IPS DF 6.9 (cell line): ENCODE data around the gene ZNF408.
"Not testable (repeated sequence)": the region's sequence is repeated elsewhere in the genome, so short reads cannot be mapped to it uniquely, and the experiment has no call there.

Experiments used
- DNase-seq: peaks from one replicate; pipeline ENCODE4 v3.0.0-alpha.2; 2013; ENCODE audit warnings: low read depth, low spot score
- H3K27ac ChIP-seq: one replicate; pipeline ENCODE4 v1.5.1; 2013; ENCODE audit warnings: low read length, control low read depth
- H3K27me3 ChIP-seq: 2 replicates; pipeline ENCODE4 v1.6.1; 2013; ENCODE audit warnings: mild to moderate bottlenecking, low read length; ENCODE audit not compliant: control insufficient read depth, insufficient read depth
- H3K36me3 ChIP-seq: 2 replicates; pipeline ENCODE4 v1.6.1; 2013; ENCODE audit warnings: low read length; ENCODE audit not compliant: control insufficient read depth, insufficient read depth
- H3K4me1 ChIP-seq: 2 replicates; pipeline ENCODE4 v1.6.1; 2013; ENCODE audit warnings: low read length; ENCODE audit not compliant: control insufficient read depth, insufficient read depth
- H3K4me3 ChIP-seq: 2 replicates; pipeline ENCODE4 v1.5.1; 2013; ENCODE audit warnings: mild to moderate bottlenecking, low read length
- H3K9me3 ChIP-seq: 2 replicates; pipeline ENCODE4 v1.6.1; 2013; ENCODE audit warnings: low read length, inconsistent platforms; ENCODE audit not compliant: control insufficient read depth, insufficient read depth
- WGBS: extraction: QIAGEN DNeasy Blood & Tissue Kit; methylation state at CpG from one replicate; pipeline ENCODE4 v1.1.7; 2013; ENCODE audit warnings: mixed read lengths, missing lambda C conversion rate; ENCODE audit not compliant: insufficient read length, insufficient coverage; 5-methylcytosine and 5-hydroxymethylcytosine counted together

Gene ZNF408

GRCh38 chr11:46696212-46696558 lies 4.6 kb upstream of the ZNF408 start:
- WGBS, result no CpG with 5 or more reads among the region's 11 CpGs
- Histone ChIP-seq H3K9me3 (no peaks in the 10 kb centered on the region), H3K27me3 (no peaks in the 10 kb centered on the region), H3K27ac (no peak overlapping the region), H3K4me3 (no peak overlapping the region), H3K36me3 (peaks cover 4% of the 10 kb centered on the region; the same call in 1 of the 2 replicates), H3K4me1 (no peaks in the 10 kb centered on the region)
- DNase-seq, result no peak

GRCh38 chr11:46697303-46697702 lies 3.5 kb upstream of the ZNF408 start:
- WGBS, result no CpG with 5 or more reads among the region's 3 CpGs
- Histone ChIP-seq H3K36me3 (peaks cover 4% of the 10 kb centered on the region; the same call in 1 of the 2 replicates), H3K9me3 (no peaks in the 10 kb centered on the region), H3K4me1 (no peaks in the 10 kb centered on the region), H3K4me3 (no peak overlapping the region), H3K27ac (no peak overlapping the region), H3K27me3 (no peaks in the 10 kb centered on the region)
- no peak for DNase-seq

- Histone ChIP-seq H3K36me3 (peaks cover 6% of the 10 kb centered on the region; the same call in 1 of the 2 replicates), H3K27me3 (no peaks in the 10 kb centered on the region), H3K4me3 (no peak overlapping the region), H3K9me3 (no peaks in the 10 kb centered on the region), H3K4me1 (no peaks in the 10 kb centered on the region), H3K27ac (no peak overlapping the region)
- no CpG with 5 or more reads among the region's 2 CpGs for WGBS
- no peak for DNase-seq
These were observed 3.1 kb upstream of the ZNF408 start for GRCh38 chr11:46697723-46698122.

GRCh38 chr11:46698597-46698996 lies 2.2 kb upstream of the ZNF408 start:
- no CpG with 5 or more reads among the region's 1 CpG for WGBS
- Histone ChIP-seq H3K27me3 (no peaks in the 10 kb centered on the region), H3K27ac (no peak overlapping the region), H3K36me3 (peaks cover 10% of the 10 kb centered on the region; the same call in 1 of the 2 replicates), H3K4me3 (no peak overlapping the region), H3K4me1 (no peaks in the 10 kb centered on the region), H3K9me3 (no peaks in the 10 kb centered on the region)
- no peak for DNase-seq

- no CpG with 5 or more reads among the region's 29 CpGs for WGBS
- peak overlapping the region; percentile 74 for H3K4me3 ChIP-seq
- no peaks in the 10 kb centered on the region for H3K4me1 ChIP-seq
- H3K27ac ChIP-seq, result no peak overlapping the region
- no peak for DNase-seq
- H3K27me3 ChIP-seq, result no peaks in the 10 kb centered on the region
- no peaks in the 10 kb centered on the region for H3K9me3 ChIP-seq
- peaks cover 25% of the 10 kb centered on the region for H3K36me3 ChIP-seq
These were observed 335 bp downstream of the ZNF408 start for GRCh38 chr11:46701078-46701654.

- no peak for DNase-seq
- Histone ChIP-seq H3K36me3 (peaks cover 25% of the 10 kb centered on the region), H3K4me3 (no peak overlapping the region), H3K9me3 (no peaks in the 10 kb centered on the region), H3K4me1 (no peaks in the 10 kb centered on the region), H3K27me3 (no peaks in the 10 kb centered on the region), H3K27ac (no peak overlapping the region)
- no CpG with 5 or more reads among the region's 31 CpGs for WGBS
These were observed 4.3 kb downstream of the ZNF408 start for GRCh38 chr11:46705070-46705688.

GRCh38 chr11:46706886-46707285 lies 6.1 kb downstream of the ZNF408 start:
- Histone ChIP-seq H3K36me3 (peaks cover 25% of the 10 kb centered on the region), H3K9me3 (no peaks in the 10 kb centered on the region), H3K4me1 (no peaks in the 10 kb centered on the region), H3K27me3 (no peaks in the 10 kb centered on the region), H3K27ac (no peak overlapping the region), H3K4me3 (no peak overlapping the region)
- DNase-seq, result no peak
- no CpG with 5 or more reads among the region's 7 CpGs for WGBS

- peaks cover 16% of the 10 kb centered on the region for H3K36me3 ChIP-seq
- H3K27me3 ChIP-seq, H3K4me1 ChIP-seq, H3K27ac ChIP-seq, H3K9me3 ChIP-seq, DNase-seq, H3K4me3 ChIP-seq: not testable (repeated sequence)
- WGBS, result no CpG with 5 or more reads among the region's 9 CpGs
These were observed 8.5 kb downstream of the ZNF408 start for GRCh38 chr11:46709351-46709750.

- H3K27me3 ChIP-seq, result no peaks in the 10 kb centered on the region
- H3K27ac ChIP-seq, result no peak overlapping the region
- H3K9me3 ChIP-seq, result no peaks in the 10 kb centered on the region
- no peak overlapping the region for H3K4me3 ChIP-seq
- DNase-seq, result no peak
- H3K36me3 ChIP-seq, result peaks cover 3% of the 10 kb centered on the region; the same call in 1 of the 2 replicates
- no peaks in the 10 kb centered on the region for H3K4me1 ChIP-seq
- WGBS, result no CpG with 5 or more reads among the region's 10 CpGs
These were observed 10.0 kb downstream of the ZNF408 start for GRCh38 chr11:46710821-46711269.

GRCh38 chr11:46711303-46711702 lies 10.5 kb downstream of the ZNF408 start:
- WGBS, result no CpG with 5 or more reads among the region's 5 CpGs
- Histone ChIP-seq H3K4me1 (no peaks in the 10 kb centered on the region), H3K4me3 (no peak overlapping the region), H3K27me3 (no peaks in the 10 kb centered on the region), H3K27ac (no peak overlapping the region), H3K36me3 (no peaks in the 10 kb centered on the region), H3K9me3 (no peaks in the 10 kb centered on the region)
- no peak for DNase-seq
